Motor neuron (in vitro differentiated cells): ENCODE data around the gene MMEL1. TPM values are rescaled to one million over a fixed set of nuclear protein-coding genes. Genes with fewer than 3 reads are reported as not detected.

Source experiments
- ATAC-seq, 8 experiments: fragments of 200-7000 bp; cut with Tn5 transposase; replicated peaks in 6 of 8; 2 replicates each; pipeline ENCODE4 v1.8.0; 2021; ENCODE audit warnings: mild to moderate bottlenecking in 8 of 8, moderate library complexity in 8 of 8
- H3K27ac ChIP-seq, 2 donors: fragments of 250-450 bp; sonication (Bioruptor Pico); 2 replicates each; pipeline ENCODE4 v1.9.0; 2021; ENCODE audit warnings: antibody characterized with exemption in 2 of 2, mild to moderate bottlenecking in 2 of 2, moderate library complexity in 1 of 2
- H3K4me1 ChIP-seq, 2 donors: fragments of 250-450 bp; sonication (Bioruptor Pico); replicated peaks in 1 of 2; 2 replicates each; pipeline ENCODE4 v1.6.1; 2021; ENCODE audit warnings: antibody characterized with exemption in 2 of 2, mild to moderate bottlenecking in 2 of 2, moderate library complexity in 1 of 2
- H3K4me3 ChIP-seq, 5 donors: fragments of 250-450 bp; sonication (Bioruptor Pico); 2 replicates each; pipeline ENCODE4 v1.9.0; 2021; ENCODE audit warnings: antibody characterized with exemption in 5 of 5, mild to moderate bottlenecking in 5 of 5, moderate library complexity in 4 of 5
- WGBS, 10 experiments: fragments of 450-650 bp; shearing (Covaris generic); methylation state at CpG; one replicate each; pipeline ENCODE4 v1.0.0; 2022; 5-methylcytosine and 5-hydroxymethylcytosine counted together
- in situ Hi-C, 9 experiments: fragments of 400-800 bp; cut with MboI; loops; one replicate each; pipeline ENCODE4 v1.15.0; 2021; ENCODE audit warnings: low sequenced_read_pairs in 9 of 9, low pct_unique_long_range_greater_than_20kb in 2 of 9; ENCODE audit not compliant: unreplicated experiment in 9 of 9
- total RNA-seq, 8 experiments: library from RNA; unstranded; fragments of 300-600 nt; gene quantifications; 2 replicates each; pipeline versions ENCODE4 v1.2.3 to v1.2.4, GENCODE V29; 2022

MMEL1 gene
- total RNA-seq, 8 experiments from 2014 or later: 0.71 to 3.2 (median 1.1) TPM; not detected in 3

- Histone ChIP-seq H3K27ac (no peak overlapping the region), H3K4me1 (no peaks in the 10 kb centered on the region), H3K4me3 (no peak overlapping the region)
- WGBS, 10 experiments: 0 to 61% (median 33%) methylated on average over 1 to 8 of the region's 19 CpGs; no CpG with 5 or more reads in 7 of the 10 experiments
- in situ Hi-C loops: no loop called here
- ATAC-seq: no peak
Observed at GRCh38 chr1:2604156-2604843, 28.5 kb downstream of the MMEL1 start.

- in situ Hi-C loops: no loop called here
- ATAC-seq: peak in 1 of 8 experiments; percentile 7
- 53 to 100% (median 69%) methylated on average over 1 to 17 of the region's 25 CpGs; no CpG with 5 or more reads in 5 of the 10 experiments for WGBS, 10 experiments
- Histone ChIP-seq H3K27ac (no peak overlapping the region), H3K4me1 (no peaks in the 10 kb centered on the region), H3K4me3 (no peak overlapping the region)
Observed at GRCh38 chr1:2603521-2604155, 29.2 kb downstream of the MMEL1 start.

DNA sequence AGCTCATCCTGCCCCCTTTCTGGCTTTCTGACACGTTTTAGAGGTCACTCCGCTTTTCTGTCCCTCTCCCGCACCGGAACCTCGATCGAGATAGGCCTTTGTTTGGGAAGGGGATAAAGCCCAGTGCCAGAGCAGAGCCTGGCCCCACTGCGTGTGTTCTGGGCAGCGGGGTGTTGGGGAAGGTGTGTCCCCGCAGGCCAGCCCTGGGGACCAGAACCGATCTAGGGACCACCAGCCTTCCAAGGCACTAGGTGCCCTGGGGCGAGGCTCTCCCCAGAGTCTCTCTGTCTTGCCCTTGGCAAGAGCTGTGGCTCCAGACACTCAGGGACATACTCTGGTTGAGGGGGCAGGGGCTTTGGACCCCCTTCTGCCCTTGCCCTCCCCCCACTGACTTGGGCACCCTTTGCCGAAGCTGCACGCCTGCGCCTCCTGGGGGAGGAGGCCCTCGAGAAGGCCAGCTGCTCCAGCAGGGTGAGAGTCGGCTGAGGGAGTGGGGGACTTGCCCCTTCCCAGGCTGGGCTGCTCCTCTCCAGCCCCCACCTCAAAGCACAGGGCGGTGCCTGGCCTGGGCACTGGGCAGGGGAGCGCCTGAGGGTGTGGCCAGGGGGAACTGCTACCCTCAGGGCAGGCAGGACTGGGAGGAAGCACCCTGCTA, 29.8 kb downstream of the MMEL1 start:
- H3K27ac ChIP-seq: no peak overlapping the region
- no peaks in the 10 kb centered on the region for H3K4me1 ChIP-seq
- in situ Hi-C loops: no loop called here
- H3K4me3 ChIP-seq: no peak overlapping the region
- 49 to 90% (median 72%) methylated on average over 2 to 10 of the region's 18 CpGs; no CpG with 5 or more reads in 4 of the 10 experiments for WGBS, 10 experiments
- ATAC-seq: peak in 2 of 8 experiments; percentile 12 to 18

DNA sequence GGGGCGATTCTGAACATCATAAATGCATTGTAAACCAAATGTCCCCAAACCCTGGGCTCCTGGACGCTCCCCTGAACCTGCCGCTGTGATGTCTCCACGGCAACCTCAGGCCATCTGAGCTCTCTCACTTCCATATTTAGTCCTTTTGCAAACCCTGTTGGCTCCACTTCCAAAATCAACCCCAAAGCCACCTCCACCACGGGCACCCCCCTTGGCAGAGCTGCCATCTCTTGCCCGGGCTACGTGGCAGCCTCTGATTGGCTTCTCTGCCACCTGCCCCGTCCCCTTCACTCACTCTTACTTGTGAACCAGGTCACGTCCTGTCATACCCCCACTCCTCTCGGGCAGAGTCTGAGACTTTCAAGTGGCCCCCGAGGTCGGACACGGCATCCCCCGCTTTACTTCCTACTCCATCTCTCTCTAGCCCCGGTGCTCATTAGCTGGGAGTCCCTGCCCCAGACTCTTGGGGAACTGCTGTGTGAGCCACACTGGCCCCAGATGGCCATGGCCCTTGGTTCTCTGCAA, 30.4 kb downstream of the MMEL1 start:
- in situ Hi-C loops: no loop called here

GRCh38 chr1:2601721-2602303, 31.0 kb downstream of the MMEL1 start:
- WGBS, 10 experiments: 40 to 92% (median 59%) methylated on average over 1 to 14 of the region's 18 CpGs; no CpG with 5 or more reads in 3 of the 10 experiments
- no peak overlapping the region for H3K4me3 ChIP-seq
- H3K27ac ChIP-seq: no peak overlapping the region
- no peak for ATAC-seq
- H3K4me1 ChIP-seq: no peaks in the 10 kb centered on the region
- in situ Hi-C loops: no loop called here

More for the DNA sequence above, 30.4 kb downstream of the MMEL1 start:
- Histone ChIP-seq H3K27ac (no peak overlapping the region), H3K4me3 (no peak overlapping the region), H3K4me1 (no peaks in the 10 kb centered on the region)
- 38 to 71% (median 55%) methylated on average over 1 to 14 of the region's 15 CpGs; no CpG with 5 or more reads in 3 of the 10 experiments for WGBS, 10 experiments
- no peak for ATAC-seq

DNA sequence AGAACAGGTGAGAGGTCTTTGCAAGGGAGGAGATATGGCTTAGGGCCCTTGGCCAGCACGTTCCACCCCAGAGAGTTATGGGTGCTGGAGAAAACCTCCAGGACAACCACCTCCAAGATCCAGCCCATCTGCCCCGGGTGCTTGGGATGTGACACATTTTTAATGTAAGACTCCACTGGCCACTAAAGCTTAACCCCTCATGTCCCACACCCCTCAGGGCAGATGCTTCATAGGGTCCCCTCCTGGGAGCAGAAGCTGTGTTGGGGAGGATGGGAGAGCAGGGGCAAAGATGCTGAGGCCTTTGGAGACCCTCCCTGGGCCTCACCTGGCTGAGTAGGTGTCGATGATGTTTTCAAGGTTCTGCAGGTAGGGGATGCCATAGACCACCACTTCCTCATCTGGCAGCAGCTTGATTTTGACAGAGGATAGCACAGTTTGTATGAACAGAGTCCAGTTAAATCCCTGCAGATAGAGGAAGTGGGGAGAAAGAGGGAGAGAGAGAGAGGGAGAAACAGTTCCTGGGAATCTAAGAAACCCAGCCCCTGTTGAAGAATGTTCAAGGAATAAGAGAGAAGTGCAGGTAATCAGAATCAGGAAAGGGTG, 34.4 kb downstream of the MMEL1 start:
- Histone ChIP-seq H3K4me1 (peaks cover 0 to 3% of the 10 kb centered on the region in 2 donors), H3K4me3 (no peak overlapping the region), H3K27ac (no peak overlapping the region)
- ATAC-seq: no peak
- WGBS, 10 experiments: 29 to 60% (median 50%) methylated on average over 1 of the region's 3 CpGs; no CpG with 5 or more reads in 6 of the 10 experiments
- in situ Hi-C loops: no loop called here

DNA sequence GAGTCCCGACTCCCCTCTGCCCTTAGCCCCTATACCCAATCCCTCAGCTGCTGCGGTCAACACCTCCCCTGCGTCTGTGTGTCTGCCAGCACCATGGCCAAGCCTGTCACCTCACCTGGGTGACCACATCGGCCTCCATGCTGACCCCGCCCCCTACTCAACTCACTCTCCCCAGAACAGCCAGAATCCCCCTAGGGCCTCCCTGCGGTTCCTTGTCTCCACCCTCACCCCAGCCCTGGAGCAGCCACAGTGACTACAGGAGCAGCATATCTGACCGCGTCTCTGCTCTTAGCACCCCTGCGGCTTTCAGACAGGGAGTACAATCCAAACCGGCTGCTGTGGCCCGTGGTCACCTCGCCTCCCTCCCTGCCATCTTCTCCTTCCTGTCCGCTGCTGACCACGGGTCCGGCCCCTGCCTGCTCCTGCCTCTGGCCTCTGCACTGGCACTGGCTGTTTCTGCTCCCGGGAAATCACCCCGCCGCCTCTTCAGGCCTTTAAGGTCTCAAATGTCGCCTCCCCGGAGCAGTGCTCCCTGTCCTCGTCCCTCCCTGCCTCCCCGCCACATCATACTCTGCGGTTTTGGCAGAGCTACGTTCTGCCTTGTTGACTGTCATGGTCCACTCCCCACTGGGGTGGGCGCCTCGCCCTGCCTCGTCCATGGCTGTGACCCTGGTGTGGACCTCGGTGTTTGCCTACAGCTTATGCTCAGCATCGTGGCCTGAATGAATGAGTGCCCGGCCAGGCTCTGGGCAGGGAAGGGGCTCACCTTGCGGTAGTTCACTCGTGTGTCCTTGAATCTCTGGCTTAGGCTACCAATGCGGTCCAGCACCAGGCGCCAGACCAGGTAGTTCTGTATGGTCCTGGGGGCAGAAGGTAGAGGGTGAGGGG, 35.1 kb downstream of the MMEL1 start:
- 63 to 71% (median 70%) methylated on average over 4 to 20 of the region's 34 CpGs; no CpG with 5 or more reads in 5 of the 10 experiments for WGBS, 10 experiments
- ATAC-seq: peak in 2 of 8 experiments; percentile 2 to 8
- Histone ChIP-seq H3K4me1 (peaks cover 0 to 3% of the 10 kb centered on the region in 2 donors), H3K27ac (no peak overlapping the region), H3K4me3 (no peak overlapping the region)
- in situ Hi-C loops: no loop called here

- Histone ChIP-seq H3K27ac (no peak overlapping the region), H3K4me1 (peaks cover 0 to 3% of the 10 kb centered on the region in 2 donors), H3K4me3 (no peak overlapping the region)
- in situ Hi-C loops: no loop called here
- ATAC-seq: peak in 2 of 8 experiments; percentile 15 to 16
- 56 to 60% (median 58%) methylated on average over 1 to 3 of the region's 28 CpGs; no CpG with 5 or more reads in 7 of the 10 experiments for WGBS, 10 experiments
Observed at GRCh38 chr1:2596530-2597333, 36.1 kb downstream of the MMEL1 start.

DNA sequence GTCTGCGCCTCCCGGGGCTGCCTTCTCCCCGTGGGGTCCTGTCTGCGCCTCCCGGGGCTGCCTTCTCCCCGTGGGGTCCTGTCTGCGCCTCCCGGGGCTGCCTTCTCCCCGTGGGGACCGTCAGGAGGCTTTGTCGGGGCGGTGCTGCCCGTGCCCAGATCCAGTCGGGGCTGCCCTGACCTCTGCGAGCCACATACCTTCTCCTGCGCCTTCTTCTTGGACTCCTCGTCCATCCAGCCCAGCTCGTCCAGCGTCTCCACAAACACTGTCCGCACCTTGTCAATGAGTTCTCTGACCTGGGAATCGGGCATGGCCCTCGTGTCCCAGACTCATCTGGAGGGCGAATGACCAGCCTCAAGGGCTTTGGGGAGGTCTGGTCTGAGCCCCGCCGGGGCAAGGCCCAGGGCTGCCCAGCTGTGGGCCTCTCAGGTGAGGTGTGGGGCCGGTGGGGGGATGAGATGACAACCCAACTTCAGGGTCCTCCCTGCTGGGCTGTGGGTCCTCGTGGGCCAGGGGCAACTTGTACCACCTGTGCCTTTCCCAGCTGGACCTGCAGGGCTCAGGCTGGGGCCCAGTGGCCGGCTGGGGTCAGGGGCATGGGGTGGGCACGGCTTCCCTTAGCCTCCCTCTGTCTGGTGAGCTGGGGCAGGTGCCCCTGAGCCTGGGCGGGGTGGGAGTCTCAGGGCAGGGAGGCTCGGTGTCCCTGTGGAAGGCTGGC, 36.8 kb downstream of the MMEL1 start:
- no peak overlapping the region for H3K4me3 ChIP-seq
- H3K27ac ChIP-seq: no peak overlapping the region
- H3K4me1 ChIP-seq: peaks cover 0 to 3% of the 10 kb centered on the region in 2 donors
- in situ Hi-C loops: no loop called here
- WGBS, 10 experiments: 55 to 80% (median 63%) methylated on average over 4 to 15 of the region's 31 CpGs; no CpG with 5 or more reads in 6 of the 10 experiments
- ATAC-seq: no peak

DNA sequence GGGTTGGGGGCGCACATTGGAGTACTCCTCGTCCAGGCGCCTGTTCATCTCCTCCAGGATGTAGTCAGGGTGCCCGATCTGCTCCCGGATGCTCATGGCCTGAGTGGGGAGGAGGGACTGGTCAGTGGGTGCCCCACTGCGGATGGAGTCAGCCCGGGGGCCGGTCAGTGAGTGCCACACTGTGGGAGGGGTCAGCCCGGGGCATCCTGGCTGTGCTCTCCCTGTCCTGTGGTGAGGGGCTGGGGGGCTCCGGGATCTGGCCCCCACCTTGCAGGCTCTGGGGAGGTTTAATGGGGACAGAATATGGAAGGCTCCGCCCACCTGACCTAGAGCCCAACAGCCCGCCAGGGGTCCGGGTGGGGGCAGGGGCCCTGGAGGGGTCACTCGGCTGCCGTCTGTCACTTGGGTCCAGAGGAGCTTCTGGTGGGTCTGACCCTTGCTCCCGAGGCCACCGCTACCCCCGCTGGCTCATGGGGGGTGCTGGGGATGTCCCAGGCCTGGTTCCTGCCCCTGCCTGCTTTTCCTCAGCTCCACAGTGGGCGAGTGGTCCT, 37.5 kb downstream of the MMEL1 start:
- Histone ChIP-seq H3K4me3 (no peak overlapping the region), H3K27ac (no peak overlapping the region), H3K4me1 (peaks cover 0 to 3% of the 10 kb centered on the region in 2 donors)
- in situ Hi-C loops: no loop called here
- WGBS, 10 experiments: 60 to 90% (median 80%) methylated on average over 1 to 8 of the region's 19 CpGs; no CpG with 5 or more reads in 7 of the 10 experiments
- peak in 2 of 8 experiments; percentile 8 for ATAC-seq
